GM12878 (cell line): ENCODE results near the gene MYOZ1. TPM values are rescaled to one million over a fixed set of nuclear protein-coding genes. Genes with fewer than 3 reads are reported as not detected.

Source experiments
- ATAC-seq: fragments of 200-7000 bp; cut with Tn5 transposase; 3 replicates; pipeline ENCODE4 v1.9.1; 2020; ENCODE audit warnings: mild to moderate bottlenecking, moderate library complexity
- BruUV-seq: library from RNA; stranded (reverse); fragments of 400-500 nt; replicated peaks from 2 replicates; lab custom pipeline; 2021; lab: Mats Ljungman, UMichigan
- CTCF ChIA-PET: fragments of 300-600 bp; sonication (Branson Sonifier 250); formaldehyde crosslinking; extraction: SDS; loops from one replicate; lab custom pipeline; 2021; ENCODE audit warnings: inconsistent platforms; lab: Yijun Ruan, JAX
- POLR2A ChIA-PET: fragments of 350-600 bp; formaldehyde crosslinking; extraction: SDS; loops from one replicate; lab custom pipeline; 2021; ENCODE audit warnings: inconsistent platforms; lab: Charles Lee
- RAD21 ChIA-PET: fragments of 300-600 bp; sonication (Branson Sonifier 250); formaldehyde crosslinking; loops from one replicate; lab custom pipeline; 2023; ENCODE audit warnings: antibody characterized with exemption; ENCODE audit not compliant: unreplicated experiment; lab: Charles Lee
- SMC1A ChIA-PET: fragments of 300-600 bp; sonication (Branson Sonifier 250); formaldehyde crosslinking; loops from one replicate; lab custom pipeline; 2023; ENCODE audit not compliant: unreplicated experiment, uncharacterized antibody; lab: Charles Lee
- DNase-seq: peaks from one replicate; pipeline ENCODE4 v3.0.0-alpha.2; 2011; ENCODE audit warnings: low read depth, low spot score
- FAIRE-seq: peaks from 3 replicates; lab custom pipeline; 2011; peaks lifted over from hg19 to GRCh38; lab: Jason Lieb, UNC
- H2AFZ ChIP-seq: 2 replicates; pipeline ENCODE4 v1.6.0; 2011; ENCODE audit warnings: low read depth, low read length, control low read depth; ENCODE audit not compliant: control insufficient read depth
- H3K27ac ChIP-seq: 2 replicates; pipeline ENCODE4 v1.5.1; 2011; ENCODE audit warnings: control low read depth; ENCODE audit not compliant: control insufficient read depth, insufficient read depth
- H3K27me3 ChIP-seq, 2 experiments: replicated peaks in 1 of 2; 2 replicates each; pipeline versions ENCODE4 v1.6.0 to v1.6.1; 2011; ENCODE audit warnings: low read length in 1 of 2; ENCODE audit not compliant: control insufficient read depth in 2 of 2, insufficient read depth in 2 of 2
- H3K36me3 ChIP-seq, 2 experiments: 2 replicates each; pipeline ENCODE4 v1.5.1; 2011; ENCODE audit warnings: low read length in 1 of 2; ENCODE audit not compliant: control insufficient read depth in 2 of 2, insufficient read depth in 2 of 2
- H3K4me1 ChIP-seq: 2 replicates; pipeline ENCODE4 v1.6.1; 2011; ENCODE audit warnings: mild to moderate bottlenecking, low read length, moderate library complexity, mixed read lengths; ENCODE audit not compliant: control insufficient read depth, insufficient read depth
- H3K4me2 ChIP-seq: 2 replicates; pipeline ENCODE4 v1.6.0; 2011; ENCODE audit warnings: control low read depth; ENCODE audit not compliant: control insufficient read depth, insufficient read depth
- H3K4me3 ChIP-seq: fragments of 200-600 bp; sonication (generic); 2 replicates; pipeline ENCODE4 v1.5.1; 2016
- H3K79me2 ChIP-seq: 2 replicates; pipeline ENCODE4 v1.6.0; 2011; ENCODE audit warnings: low read length; ENCODE audit not compliant: control insufficient read depth, insufficient read depth
- H3K9ac ChIP-seq: 2 replicates; pipeline ENCODE4 v1.8.0; 2011; ENCODE audit warnings: low read length, control low read depth, mixed read lengths; ENCODE audit not compliant: control insufficient read depth, insufficient read depth
- H3K9me3 ChIP-seq: replicated peaks from 3 replicates; pipeline ENCODE4 v1.5.1; 2011; ENCODE audit warnings: mild to moderate bottlenecking, low read length; ENCODE audit not compliant: control insufficient read depth, insufficient read depth
- H4K20me1 ChIP-seq: 2 replicates; pipeline ENCODE4 v1.6.0; 2011; ENCODE audit not compliant: control insufficient read depth, insufficient read depth
- ESRRA ChIP-seq: IDR thresholded peaks from 2 replicates; pipeline ENCODE4 v1.6.1; 2012; ENCODE audit warnings: mild to moderate bottlenecking, low read length, improper control_type of control experiment
- HDGF ChIP-seq: fragments of 450-650 bp; IDR thresholded peaks from 2 replicates; pipeline ENCODE4 v1.6.1; 2016; ENCODE audit warnings: antibody characterized with exemption
- LARP7 ChIP-seq: fragments of 450-650 bp; IDR thresholded peaks from 2 replicates; pipeline ENCODE4 v1.6.1; 2017; ENCODE audit warnings: mild to moderate bottlenecking
- PAX8 ChIP-seq: fragments of 450-650 bp; IDR thresholded peaks from 2 replicates; pipeline ENCODE4 v1.6.1; 2017; ENCODE audit warnings: mild to moderate bottlenecking, moderate library complexity
- SPI1 ChIP-seq: IDR thresholded peaks from 2 replicates; pipeline ENCODE4 v1.6.1; 2011; ENCODE audit warnings: low read depth, mild to moderate bottlenecking, low read length, moderate library complexity, borderline replicate concordance; ENCODE audit not compliant: insufficient read depth
- ZBED1 ChIP-seq: IDR thresholded peaks from 2 replicates; pipeline ENCODE4 v1.6.1; 2016; ENCODE audit warnings: borderline replicate concordance
- WGBS: methylation state at CpG from one replicate; pipeline ENCODE4 v1.1.6; 2016; ENCODE audit warnings: low lambda C conversion rate; ENCODE audit not compliant: insufficient replicate concordance, insufficient coverage; ENCODE audit errors: missing lambda C conversion rate; 5-methylcytosine and 5-hydroxymethylcytosine counted together
- in situ Hi-C: fragments of 300-500 bp; cut with MboI; formaldehyde crosslinking; loops from 9 replicates; pipeline ENCODE4 v1.14.3; 2018; ENCODE audit warnings: mixed read lengths
- intact Hi-C: fragments of 100-400 bp; cut with micrococcal nuclease; formaldehyde crosslinking; loops from one replicate; pipeline ENCODE4 v1.14.2; 2022; ENCODE audit not compliant: unreplicated experiment
- polyA plus RNA-seq, 11 experiments: library from polyadenylated mRNA; depleted of rRNA in 4 of 11; unstranded in 6 of 11; stranded (reverse) in 5 of 11; fragments of >200 nt; fragmentation: Nextera tagmentation in 4 of 11; fragmentation: Illumina TruSeq in 1 of 11; extraction: Ambion mirVana in 4 of 11; extraction: Trizol in 1 of 11; gene quantifications; 1 replicate in 1 of 11; 2 replicates in 10 of 11; pipeline versions ENCODE4 v1.2.1 to v1.2.3, GENCODE V29; 2011 to 2016; ENCODE audit warnings: inconsistent platforms in 2 of 11, missing spikeins in 2 of 11, low read depth in 1 of 11
- total RNA-seq, 4 experiments: library from RNA; depleted of rRNA in 3 of 4; stranded (reverse); fragments of >200 nt in 3 of 4; fragmentation: Illumina TruSeq in 1 of 4; extraction: Trizol in 1 of 4; gene quantifications; 2 replicates each; pipeline versions ENCODE4 v1.2.1 to v1.2.3, GENCODE V29; 2013 to 2021
- TF ChIP-seq, protein P1 (sequence below): fragments of 450-650 bp; IDR thresholded peaks from 2 replicates; pipeline ENCODE4 v1.6.1; 2017; ENCODE audit warnings: mild to moderate bottlenecking, moderate library complexity

MYOZ1 gene
- total and polyA plus RNA-seq, 10 of the 15 experiments (the other 5 are each of a cell fraction or from before 2014, with no cell fraction given) = 0.05 to 2.0 (median 0.62) TPM

DNA sequence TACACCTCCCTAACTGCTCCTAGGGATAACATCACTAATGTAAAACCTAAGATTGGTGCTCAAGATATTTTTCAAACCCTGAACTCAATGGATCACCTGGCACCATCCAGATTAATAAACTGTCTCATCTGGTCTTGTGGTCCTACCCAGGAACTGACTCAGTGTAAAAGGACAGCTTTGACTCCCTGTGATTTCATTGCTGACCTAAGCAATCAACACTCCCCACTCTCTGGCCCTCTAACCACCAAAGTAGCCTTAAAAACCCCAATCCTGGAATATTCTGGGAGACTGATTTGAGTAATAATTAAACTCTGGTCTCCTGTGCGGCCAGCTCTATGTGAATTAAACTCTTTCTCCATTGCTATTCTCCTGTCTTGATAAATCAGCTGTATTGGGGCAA lies 43.9 kb downstream of the MYOZ1 start:
- ChIA-PET SMC1A (interaction anchor here (2.0 kb wide), 1 partner anchor 62 kb away, joined by 4 read pairs; no protein-coding TSS in a partner anchor), CTCF (interaction anchor here (0.6 to 1.6 kb wide), 2 partner anchors 65 to 68 kb away, joined by 4 to 5 read pairs; no protein-coding TSS in a partner anchor), POLR2A (interaction anchor here (0.5 kb wide), 1 partner anchor 407 kb away, joined by 4 read pairs; no protein-coding TSS in a partner anchor), RAD21 (no interaction called here)
- intact Hi-C loops (loop anchor here (2.0 kb wide), 1 partner anchor 23 kb away; no protein-coding TSS in a partner anchor), in situ Hi-C loops (no loop called here)
- H3K27me3 ChIP-seq = no peaks in the 10 kb centered on the region
- DNase-seq (no peak), FAIRE-seq (no peak), ATAC-seq (no peak)
- no TSS peak for BruUV-seq
- no peaks in the 10 kb centered on the region for H3K4me1 ChIP-seq
- no peak overlapping the region for H3K4me3 ChIP-seq
- no peak overlapping the region for H3K9ac ChIP-seq
- TF ChIP-seq, protein P1, sequence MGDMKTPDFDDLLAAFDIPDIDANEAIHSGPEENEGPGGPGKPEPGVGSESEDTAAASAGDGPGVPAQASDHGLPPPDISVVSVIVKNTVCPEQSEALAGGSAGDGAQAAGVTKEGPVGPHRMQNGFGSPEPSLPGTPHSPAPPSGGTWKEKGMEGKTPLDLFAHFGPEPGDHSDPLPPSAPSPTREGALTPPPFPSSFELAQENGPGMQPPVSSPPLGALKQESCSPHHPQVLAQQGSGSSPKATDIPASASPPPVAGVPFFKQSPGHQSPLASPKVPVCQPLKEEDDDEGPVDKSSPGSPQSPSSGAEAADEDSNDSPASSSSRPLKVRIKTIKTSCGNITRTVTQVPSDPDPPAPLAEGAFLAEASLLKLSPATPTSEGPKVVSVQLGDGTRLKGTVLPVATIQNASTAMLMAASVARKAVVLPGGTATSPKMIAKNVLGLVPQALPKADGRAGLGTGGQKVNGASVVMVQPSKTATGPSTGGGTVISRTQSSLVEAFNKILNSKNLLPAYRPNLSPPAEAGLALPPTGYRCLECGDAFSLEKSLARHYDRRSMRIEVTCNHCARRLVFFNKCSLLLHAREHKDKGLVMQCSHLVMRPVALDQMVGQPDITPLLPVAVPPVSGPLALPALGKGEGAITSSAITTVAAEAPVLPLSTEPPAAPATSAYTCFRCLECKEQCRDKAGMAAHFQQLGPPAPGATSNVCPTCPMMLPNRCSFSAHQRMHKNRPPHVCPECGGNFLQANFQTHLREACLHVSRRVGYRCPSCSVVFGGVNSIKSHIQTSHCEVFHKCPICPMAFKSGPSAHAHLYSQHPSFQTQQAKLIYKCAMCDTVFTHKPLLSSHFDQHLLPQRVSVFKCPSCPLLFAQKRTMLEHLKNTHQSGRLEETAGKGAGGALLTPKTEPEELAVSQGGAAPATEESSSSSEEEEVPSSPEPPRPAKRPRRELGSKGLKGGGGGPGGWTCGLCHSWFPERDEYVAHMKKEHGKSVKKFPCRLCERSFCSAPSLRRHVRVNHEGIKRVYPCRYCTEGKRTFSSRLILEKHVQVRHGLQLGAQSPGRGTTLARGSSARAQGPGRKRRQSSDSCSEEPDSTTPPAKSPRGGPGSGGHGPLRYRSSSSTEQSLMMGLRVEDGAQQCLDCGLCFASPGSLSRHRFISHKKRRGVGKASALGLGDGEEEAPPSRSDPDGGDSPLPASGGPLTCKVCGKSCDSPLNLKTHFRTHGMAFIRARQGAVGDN = no peak
- TF ChIP-seq SPI1 (no peak), ESRRA (no peak), ZBED1 (no peak), PAX8 (no peak), HDGF (no peak), LARP7 (no peak)
- 94% methylated on average over 1 of the region's 1 CpG for WGBS
- no peak overlapping the region for H3K4me2 ChIP-seq
- H3K27ac ChIP-seq = no peak overlapping the region
- no peak overlapping the region for H2AFZ ChIP-seq
- no peaks in the 10 kb centered on the region for H3K36me3 ChIP-seq
- no peaks in the 10 kb centered on the region for H4K20me1 ChIP-seq
- H3K9me3 ChIP-seq = no peaks in the 10 kb centered on the region
- H3K79me2 ChIP-seq = no peaks in the 10 kb centered on the region
